H1 (cell line): ENCODE data around the gene RETREG1. TPM values are rescaled to one million over a fixed set of nuclear protein-coding genes. Genes with fewer than 3 reads are reported as not detected.

Source experiments
- CHD7 ChIP-seq: fragments of 300-600 bp; sonication (generic); IDR thresholded peaks from 2 replicates; pipeline ENCODE4 v1.7.1; 2012; ENCODE audit warnings: low read length, moderate library complexity, mild to moderate bottlenecking, inconsistent platforms; ENCODE audit not compliant: insufficient replicate concordance
- CREB1 ChIP-seq: IDR thresholded peaks from 2 replicates; pipeline ENCODE4 v1.6.1; 2012; ENCODE audit warnings: inconsistent platforms
- TBP ChIP-seq: IDR thresholded peaks from 2 replicates; pipeline ENCODE4 v1.6.1; 2011; ENCODE audit warnings: low read depth, low read length, improper control_type of control experiment
- polyA plus RNA-seq, 7 experiments: library from polyadenylated mRNA; depleted of rRNA in 3 of 7; stranded (reverse) in 5 of 7; unstranded in 2 of 7; fragments of >200 nt in 5 of 7; fragments of 200-250 nt in 2 of 7; gene quantifications; 1 replicate in 5 of 7; 2 replicates in 1 of 7; 4 replicates in 1 of 7; pipeline versions ENCODE4 v1.2.1 to v1.2.3, GENCODE V29; 2011 to 2013; ENCODE audit warnings: missing spikeins in 2 of 7, mixed read lengths in 2 of 7
- total RNA-seq: library from RNA; stranded (reverse); fragmentation: NEBNext Ultra II Directional; extraction: Animal tissue kit (Norgen Biotek cat#: 25700); gene quantifications from 2 replicates; pipeline ENCODE4 v1.2.1, GENCODE V29; 2021

RETREG1 gene
- total and polyA plus RNA-seq, 2 of the 8 experiments (the other 6 are each of a cell fraction or from before 2014, with no cell fraction given), result 0.62 to 1.9 TPM

- TF ChIP-seq CHD7 (no peak), TBP (no peak), CREB1 (no peak)
These were observed 87.5 kb downstream of the RETREG1 start (continued) for GRCh38 chr5:16529306-16529705.
